Measurements from ENCODE around the gene CRABP1.

CRABP1 gene

DNA sequence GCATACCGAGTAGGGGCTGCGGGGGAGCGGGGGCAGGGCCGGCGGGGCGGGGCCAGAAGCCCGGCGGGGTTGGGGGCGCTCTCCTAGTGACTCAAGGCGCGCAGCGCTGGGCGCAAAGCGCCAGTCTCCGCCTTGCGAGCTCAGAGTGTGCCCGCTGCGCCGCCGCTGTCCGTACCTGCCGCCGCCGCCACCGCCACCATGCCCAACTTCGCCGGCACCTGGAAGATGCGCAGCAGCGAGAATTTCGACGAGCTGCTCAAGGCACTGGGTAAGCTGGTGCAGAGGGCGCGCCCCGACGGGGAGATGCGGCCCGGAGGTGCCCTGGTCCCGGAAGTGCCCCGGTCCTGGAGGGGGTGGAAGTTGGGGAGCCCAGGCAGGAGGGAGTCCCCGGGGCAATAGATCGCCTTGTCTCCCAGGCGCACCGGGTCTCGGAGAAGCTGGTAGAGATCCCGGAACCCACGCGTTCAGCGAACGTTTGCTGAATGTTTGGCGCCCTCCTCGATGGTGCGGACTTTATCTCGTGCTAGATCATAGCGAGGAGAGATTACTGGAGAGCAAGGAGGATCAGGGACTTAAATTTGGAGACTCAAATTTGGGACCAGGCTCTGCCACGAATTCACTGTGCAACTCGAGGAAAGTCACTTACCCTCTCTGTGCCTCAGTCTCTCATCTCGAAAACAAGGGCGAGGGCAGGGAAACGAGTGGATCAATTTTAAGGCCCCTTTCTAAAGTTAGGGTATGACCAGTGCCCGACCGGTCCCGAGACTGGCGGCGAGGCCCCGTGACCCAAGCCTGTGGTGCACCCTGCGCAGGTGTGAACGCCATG lies at the start of gene CRABP1:
TSS of gene CRABP1 (plus strand) at position 123 of the 826 bp plus-strand sequence. CDS start at position 199, 76 bp downstream.
- no peak for FAIRE-seq

- no peak for FAIRE-seq
Observed at GRCh38 chr15:78291052-78291451, 49.1 kb upstream of the CRABP1 start.

- FAIRE-seq: no peak
Observed at GRCh38 chr15:78291698-78292097, 48.5 kb upstream of the CRABP1 start.

DNA sequence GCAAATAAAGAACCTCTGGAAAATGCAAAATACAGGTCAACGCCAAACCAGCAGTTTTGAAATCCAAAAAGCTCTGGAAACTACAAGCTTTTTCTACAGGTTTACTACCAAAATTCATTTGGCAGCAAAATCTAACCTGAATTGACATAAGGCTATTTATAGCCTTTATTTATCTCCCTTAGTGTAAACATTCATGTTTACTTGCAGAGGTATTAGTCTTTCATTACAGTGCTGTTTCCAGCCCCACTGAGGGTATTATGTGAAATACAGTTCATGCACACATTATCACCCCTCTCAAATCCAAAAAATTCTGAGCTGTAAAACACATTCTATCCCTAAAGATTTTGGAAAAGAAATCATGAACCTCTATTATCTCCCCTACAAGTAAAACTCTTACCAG lies 47.9 kb upstream of the CRABP1 start:
- no peak for FAIRE-seq

- FAIRE-seq: peak; percentile 88
Observed at GRCh38 chr15:78299101-78299930, 40.8 kb upstream of the CRABP1 start, which contains the start of gene SKIC8. TSS of gene SKIC8 (minus strand) at chr15:78299609. CDS start at chr15:78295686, 3,923 bp downstream.

GRCh38 chr15:78301326-78301725 lies 38.8 kb upstream of the CRABP1 start:
- FAIRE-seq: no peak

- peak; percentile 27 for FAIRE-seq
Observed at GRCh38 chr15:78301828-78302227, 38.3 kb upstream of the CRABP1 start.

GRCh38 chr15:78302579-78303312 lies 37.4 kb upstream of the CRABP1 start:
- peak; percentile 93 for FAIRE-seq

GRCh38 chr15:78304216-78305066 lies 35.7 kb upstream of the CRABP1 start:
- FAIRE-seq: peak; percentile 83

GRCh38 chr15:78306176-78306774 lies 33.9 kb upstream of the CRABP1 start:
- no peak for FAIRE-seq

GRCh38 chr15:78307976-78308375 lies 32.2 kb upstream of the CRABP1 start:
- FAIRE-seq: peak; percentile 87

DNA sequence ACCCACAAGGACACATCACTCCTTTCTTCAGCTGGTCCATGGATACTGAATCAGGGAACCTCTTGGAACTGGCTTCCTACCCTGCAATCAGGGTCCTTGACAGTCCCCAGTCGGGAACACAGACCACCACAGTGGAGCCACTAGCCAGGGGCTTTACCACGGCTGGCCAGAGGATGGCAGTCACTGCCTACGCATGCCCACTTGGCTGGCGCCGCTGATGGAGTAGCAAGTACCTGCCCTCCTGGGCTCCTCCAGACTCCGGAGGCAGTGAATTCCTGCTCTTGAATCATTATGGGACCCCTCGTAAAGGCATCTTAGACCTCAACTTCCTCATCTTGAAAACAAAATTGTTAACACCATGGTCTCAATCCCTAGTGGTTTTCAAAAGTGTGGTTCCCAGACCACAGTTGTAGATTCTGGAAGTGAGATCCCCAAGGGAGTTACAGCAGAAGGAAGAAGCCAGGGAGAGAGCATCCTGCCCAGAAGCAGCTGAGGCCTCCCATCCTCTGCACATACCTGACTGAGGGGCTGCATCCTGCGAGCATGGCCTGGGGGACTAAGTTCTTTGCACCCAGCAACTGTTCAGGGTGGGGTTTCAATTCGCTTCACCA lies 31.6 kb upstream of the CRABP1 start:
- FAIRE-seq: no peak

- FAIRE-seq: no peak
Observed at GRCh38 chr15:78311292-78311691, 28.9 kb upstream of the CRABP1 start.

DNA sequence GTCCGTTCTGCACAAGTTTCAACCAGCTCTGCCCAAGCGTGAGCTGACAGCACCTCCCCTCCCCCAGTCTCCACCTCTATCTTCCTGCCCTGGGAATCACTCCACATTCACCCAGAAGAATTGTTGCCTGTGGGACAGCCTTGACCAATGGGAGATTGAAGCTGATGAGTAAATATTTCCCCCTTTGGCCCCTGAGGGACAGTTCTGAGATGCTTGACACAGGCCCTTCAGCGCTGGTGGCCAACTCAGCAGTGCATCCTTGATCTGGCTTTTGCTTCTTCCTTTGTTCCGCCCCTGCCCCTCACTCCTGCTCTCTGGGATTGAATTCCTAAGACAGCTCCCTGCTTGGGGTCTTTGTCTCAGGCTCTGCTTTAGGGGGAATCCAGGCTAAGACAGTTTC lies 27.6 kb upstream of the CRABP1 start:
- no peak for FAIRE-seq

GRCh38 chr15:78312957-78313356 lies 27.2 kb upstream of the CRABP1 start:
- no peak for FAIRE-seq

DNA sequence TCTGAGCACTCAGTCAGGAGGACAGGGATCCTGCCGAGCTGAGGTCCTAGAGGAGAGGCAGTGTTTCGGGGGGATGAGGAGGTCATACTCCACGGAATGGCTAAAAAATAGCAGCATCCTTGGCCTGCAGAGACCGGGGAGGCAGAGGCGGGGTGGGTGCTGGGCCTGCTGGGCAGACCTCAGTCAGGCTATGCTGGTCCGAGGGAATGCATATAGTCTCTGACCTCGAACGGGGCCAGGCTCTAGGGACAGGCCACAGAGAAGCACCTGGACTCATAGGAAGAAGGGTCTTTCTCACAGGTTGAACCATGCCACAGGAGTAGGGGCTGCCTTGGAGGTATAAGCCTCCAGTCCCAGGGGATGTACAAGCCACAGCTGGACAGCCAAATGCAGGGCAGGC lies 26.8 kb upstream of the CRABP1 start:
- no peak for FAIRE-seq

GRCh38 chr15:78314181-78314581 lies 26.0 kb upstream of the CRABP1 start:
- no peak for FAIRE-seq

GRCh38 chr15:78315686-78316282 lies 24.4 kb upstream of the CRABP1 start:
- no peak for FAIRE-seq

DNA sequence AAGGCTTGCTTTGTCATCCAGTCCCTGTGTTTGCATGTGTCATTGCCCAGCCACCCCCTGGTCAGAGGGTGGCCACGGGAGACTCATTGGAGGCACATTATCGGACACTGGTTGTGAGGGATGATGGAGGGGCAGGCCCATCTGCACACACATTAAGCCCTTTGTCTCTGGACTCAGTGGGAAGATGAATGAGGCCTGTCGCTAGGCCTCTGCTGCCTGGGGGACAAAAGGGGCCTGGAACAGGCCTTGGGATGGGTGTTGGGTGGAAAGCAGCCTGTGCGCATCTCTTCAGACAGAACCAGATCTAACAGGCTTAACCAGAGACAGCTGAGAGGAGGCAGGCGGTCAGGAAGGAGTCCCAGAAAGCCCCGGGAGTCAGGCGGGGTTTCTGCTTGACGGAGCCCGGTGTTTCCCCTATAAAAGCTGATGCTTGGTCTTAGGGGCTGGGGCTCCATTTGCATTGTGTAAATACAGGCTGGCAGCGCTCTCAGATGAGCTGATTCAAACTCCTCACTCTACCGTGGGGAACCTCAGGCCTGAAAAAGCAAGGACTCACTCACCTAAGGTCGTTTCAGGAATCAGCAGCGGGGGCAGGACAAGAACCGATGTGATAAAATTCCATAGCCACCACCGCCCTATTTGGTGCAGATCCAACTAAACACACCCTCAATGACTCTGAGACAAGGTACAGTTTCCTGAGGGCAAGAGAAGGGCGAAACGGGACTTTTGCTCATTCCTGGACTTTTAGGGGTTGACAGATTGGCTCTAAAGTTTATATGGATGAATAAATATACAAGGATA lies 23.7 kb upstream of the CRABP1 start:
- FAIRE-seq: no peak
